ENCODE measurements around the gene MED7. TPM values are rescaled to one million over a fixed set of nuclear protein-coding genes. Genes with fewer than 3 reads are reported as not detected.

Gene MED7
- total RNA-seq, 3 donors from 2014 or later: 11.8 to 14.4 (median 12.0) TPM

DNA sequence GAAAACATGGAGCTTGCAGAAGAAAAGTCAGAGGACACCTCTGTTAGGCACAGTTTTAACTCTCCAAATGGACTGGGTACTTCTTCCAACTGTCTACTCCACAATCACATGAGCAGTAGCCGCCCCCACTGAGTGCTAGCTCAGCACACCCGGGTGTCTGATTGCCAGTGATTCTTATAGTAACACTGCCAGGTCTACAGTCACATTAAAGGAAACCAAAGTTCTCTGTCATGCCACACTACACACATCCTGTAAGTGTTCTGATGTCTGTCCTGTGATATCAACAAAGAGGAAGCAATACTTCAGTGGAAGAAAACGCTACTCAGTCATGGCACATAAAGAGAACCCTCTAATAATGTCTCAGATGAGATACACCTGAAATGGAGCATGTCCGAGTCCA is 33.7 kb downstream of the MED7 start, which contains the start of gene HAVCR2:
Gene HAVCR2, minus strand, starts transcription at position 69 of the 400 bp plus-strand sequence. Its CDS starts 61 bp downstream, at position 8.
- peak; percentile 88 for ATAC-seq
- Histone ChIP-seq H3K4me3 (no peak within 1 kb of the TSS), H3K4me1 (ENCODE audit: low read depth) (peaks cover 3% of the 10 kb centered on the region), H3K9me3 (no peaks in the 10 kb centered on the region), H3K36me3 (ENCODE audit: low read depth) (no peaks in the 10 kb centered on the region)
- intact Hi-C loops (cut with DNase I, micrococcal nuclease): no loop called here
- peak in 2 of 3 donors; percentile 51 to 56 for DNase-seq
- TF ChIP-seq, protein P1, sequence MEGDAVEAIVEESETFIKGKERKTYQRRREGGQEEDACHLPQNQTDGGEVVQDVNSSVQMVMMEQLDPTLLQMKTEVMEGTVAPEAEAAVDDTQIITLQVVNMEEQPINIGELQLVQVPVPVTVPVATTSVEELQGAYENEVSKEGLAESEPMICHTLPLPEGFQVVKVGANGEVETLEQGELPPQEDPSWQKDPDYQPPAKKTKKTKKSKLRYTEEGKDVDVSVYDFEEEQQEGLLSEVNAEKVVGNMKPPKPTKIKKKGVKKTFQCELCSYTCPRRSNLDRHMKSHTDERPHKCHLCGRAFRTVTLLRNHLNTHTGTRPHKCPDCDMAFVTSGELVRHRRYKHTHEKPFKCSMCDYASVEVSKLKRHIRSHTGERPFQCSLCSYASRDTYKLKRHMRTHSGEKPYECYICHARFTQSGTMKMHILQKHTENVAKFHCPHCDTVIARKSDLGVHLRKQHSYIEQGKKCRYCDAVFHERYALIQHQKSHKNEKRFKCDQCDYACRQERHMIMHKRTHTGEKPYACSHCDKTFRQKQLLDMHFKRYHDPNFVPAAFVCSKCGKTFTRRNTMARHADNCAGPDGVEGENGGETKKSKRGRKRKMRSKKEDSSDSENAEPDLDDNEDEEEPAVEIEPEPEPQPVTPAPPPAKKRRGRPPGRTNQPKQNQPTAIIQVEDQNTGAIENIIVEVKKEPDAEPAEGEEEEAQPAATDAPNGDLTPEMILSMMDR (IDR thresholded peaks at IDR 0.05): no peak

DNA sequence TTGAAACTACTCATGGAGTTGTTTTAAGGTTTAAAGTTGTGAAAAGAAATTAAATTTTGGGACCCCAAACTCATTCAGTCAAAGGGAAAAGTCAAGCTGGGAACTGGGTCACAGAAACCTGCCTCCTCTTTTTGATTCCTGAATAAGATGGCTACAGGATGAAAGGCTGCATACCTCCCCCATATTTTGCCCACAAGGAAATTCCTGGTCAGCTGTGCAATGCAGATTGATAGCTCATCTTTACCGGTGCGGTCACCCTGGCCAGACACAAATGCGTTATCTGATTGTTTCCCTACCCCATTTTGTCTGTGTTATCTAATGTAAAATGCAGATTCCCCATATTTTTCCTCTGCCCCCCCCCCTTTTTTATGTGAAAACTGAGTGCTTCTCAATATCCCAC is 35.2 kb downstream of the MED7 start:
- Histone ChIP-seq H3K36me3 (ENCODE audit: low read depth) (no peaks in the 10 kb centered on the region), H3K9me3 (no peaks in the 10 kb centered on the region), H3K4me1 (ENCODE audit: low read depth) (peaks cover 3% of the 10 kb centered on the region), H3K4me3 (no peak overlapping the region)
- intact Hi-C loops (cut with DNase I, micrococcal nuclease): no loop called here
- TF ChIP-seq, protein P1 (IDR thresholded peaks at IDR 0.05): no peak
- no peak for ATAC-seq
- DNase-seq: no peak

DNA sequence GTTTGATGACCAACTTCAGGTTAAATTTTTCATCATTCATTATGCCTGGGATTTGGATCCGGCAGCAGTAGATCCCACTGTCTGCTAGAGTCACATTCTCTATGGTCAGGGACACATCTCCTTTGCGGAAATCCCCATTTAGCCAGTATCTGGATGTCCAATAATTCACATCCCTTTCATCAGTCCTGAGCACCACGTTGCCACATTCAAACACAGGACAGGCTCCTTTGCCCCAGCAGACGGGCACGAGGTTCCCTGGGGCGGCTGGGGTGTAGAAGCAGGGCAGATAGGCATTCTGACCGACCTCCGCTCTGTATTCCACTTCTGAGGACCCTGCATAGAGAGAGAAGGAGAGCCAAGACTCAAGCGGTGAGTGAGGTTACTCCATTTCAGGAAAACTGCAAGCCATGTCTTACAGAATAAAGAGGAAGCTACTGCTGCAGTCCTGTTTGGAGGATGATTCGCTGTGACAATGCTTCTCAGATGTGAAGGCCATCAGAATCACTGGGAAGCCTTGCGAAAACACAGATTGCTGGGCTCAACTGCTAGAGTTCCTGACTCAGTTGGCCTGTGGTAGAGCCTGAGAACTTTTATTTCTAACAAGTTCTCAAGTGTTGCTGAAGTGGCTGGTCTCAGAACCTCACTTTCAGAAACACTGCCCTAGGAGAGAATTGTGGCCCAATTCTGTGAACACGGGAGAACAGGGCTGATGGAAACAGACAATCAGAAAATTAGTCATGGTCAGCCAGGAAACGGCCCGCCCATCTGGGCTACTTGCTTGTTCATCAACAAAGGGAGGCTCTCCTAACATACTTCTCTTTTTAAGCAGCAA is 35.8 kb downstream of the MED7 start:
- Histone ChIP-seq H3K36me3 (ENCODE audit: low read depth) (no peaks in the 10 kb centered on the region), H3K9me3 (no peaks in the 10 kb centered on the region), H3K4me3 (no peak overlapping the region), H3K4me1 (ENCODE audit: low read depth) (peaks cover 3% of the 10 kb centered on the region)
- intact Hi-C loops (cut with DNase I, micrococcal nuclease): no loop called here
- ATAC-seq (no peak), DNase-seq (peak in 1 of 3 donors; percentile 20)
- TF ChIP-seq, protein P1 (IDR thresholded peaks at IDR 0.05): no peak

DNA sequence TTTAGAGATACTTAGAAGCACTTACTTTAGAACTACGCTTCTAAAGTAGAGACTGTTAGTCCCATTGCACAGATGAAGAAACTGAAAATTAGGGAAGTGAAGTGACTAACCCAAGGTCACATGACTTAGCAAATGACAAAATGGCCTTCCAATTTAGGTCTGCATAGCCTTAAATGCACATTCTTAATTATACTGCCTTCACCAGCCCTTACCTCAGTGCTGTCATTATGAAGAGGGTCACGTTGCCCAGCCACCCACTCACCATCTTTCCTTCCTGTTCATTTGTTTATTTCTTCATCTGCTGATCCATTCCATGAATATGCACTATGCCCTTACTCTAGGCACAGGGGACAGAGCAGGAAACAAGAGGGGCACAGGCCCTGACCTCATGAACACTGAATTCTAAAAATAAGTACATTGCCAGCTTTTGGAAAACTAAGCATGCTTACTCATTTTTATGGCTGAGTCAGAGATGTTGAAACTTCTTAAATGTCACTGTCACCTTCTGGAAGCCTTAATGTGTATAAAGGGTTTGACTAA is 42.5 kb downstream of the MED7 start:
- H3K4me1 ChIP-seq (ENCODE audit: low read depth): peaks cover 3% of the 10 kb centered on the region
- intact Hi-C loops (cut with DNase I, micrococcal nuclease): no loop called here
- H3K9me3 ChIP-seq: no peaks in the 10 kb centered on the region
- H3K36me3 ChIP-seq (ENCODE audit: low read depth): no peaks in the 10 kb centered on the region
- TF ChIP-seq, protein P1 (IDR thresholded peaks at IDR 0.05): no peak
- no peak for ATAC-seq
- no peak overlapping the region for H3K4me3 ChIP-seq
- DNase-seq: no peak

DNA sequence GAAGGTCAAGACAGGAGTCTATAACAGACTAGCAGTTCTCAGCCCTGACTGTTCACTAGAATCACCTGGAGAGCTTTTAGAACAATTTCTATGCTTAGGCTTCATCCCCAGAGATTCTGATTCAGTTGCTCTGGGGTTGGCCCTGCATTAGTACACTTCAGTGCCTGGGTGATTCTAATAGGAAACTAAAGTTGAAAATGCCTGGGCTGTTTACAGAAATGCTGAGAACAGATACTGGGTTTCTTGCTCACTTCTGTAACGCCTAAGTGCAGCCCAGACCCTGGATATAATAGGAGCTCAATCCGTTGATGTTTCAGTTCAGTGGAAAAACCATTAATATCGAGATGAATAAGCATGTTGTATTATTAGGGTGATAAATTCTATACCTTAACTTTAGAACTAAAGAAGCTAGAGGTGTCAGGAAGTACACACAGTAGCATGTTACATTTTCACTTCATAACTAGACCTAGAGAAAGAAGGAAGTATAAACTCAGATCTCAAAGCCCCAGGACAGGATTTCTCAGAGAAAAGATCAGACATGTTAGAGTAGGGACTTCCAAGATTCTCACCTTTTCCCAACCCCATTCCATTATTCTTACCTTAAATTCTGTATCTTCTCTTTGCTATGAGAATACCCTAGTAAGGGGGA is 54.2 kb downstream of the MED7 start:
- DNase-seq (no peak), ATAC-seq (peak; percentile 19)
- H3K9me3 ChIP-seq: no peaks in the 10 kb centered on the region
- H3K4me1 ChIP-seq (ENCODE audit: low read depth): no peaks in the 10 kb centered on the region
- H3K36me3 ChIP-seq (ENCODE audit: low read depth): no peaks in the 10 kb centered on the region
- no peak overlapping the region for H3K4me3 ChIP-seq
- TF ChIP-seq, protein P1 (IDR thresholded peaks at IDR 0.05): no peak
- intact Hi-C loops (cut with DNase I, micrococcal nuclease): no loop called here

Other genes starting within 250 kb of the MED7 start
- gene TIMD4, start 179.6 kb downstream of the MED7 start, total RNA-seq: 1 to 10 TPM in 1 of 3 donors, under 1 TPM in 2; 0.72 to 4.1 (median 0.73) TPM
- gene HAVCR1, start 83.7 kb downstream of the MED7 start, total RNA-seq: 10 to 100 TPM in 1 of 3 donors, 1 to 10 TPM in 2; 2.6 to 24.1 (median 3.9) TPM
- 1 to 10 TPM; 2.1 to 5.1 (median 5.1) TPM for gene HAVCR2, start 33.8 kb downstream of the MED7 start, total RNA-seq
- gene GARIN3, start 23.4 kb upstream of the MED7 start, total RNA-seq: not detected
- 1 to 10 TPM; 2.6 to 5.7 (median 2.7) TPM for gene ITK, start 38.0 kb upstream of the MED7 start, total RNA-seq
- 10 to 100 TPM; 24.8 to 28.6 (median 25.8) TPM for gene CYFIP2, start 123.3 kb upstream of the MED7 start, total RNA-seq